CD4-positive, alpha-beta memory T cell (primary cell): ENCODE data around the gene PSMD2. TPM values are rescaled to one million over a fixed set of nuclear protein-coding genes. Genes with fewer than 3 reads are reported as not detected.

Experiments used
- CTCF ChIA-PET: fragments of 350-600 bp; sonication (Branson Sonifier 250); formaldehyde crosslinking; loops from one replicate; lab custom pipeline; 2021; ENCODE audit warnings: inconsistent platforms; ENCODE audit not compliant: partially characterized antibody; lab: Charles Lee
- POLR2A ChIA-PET: fragments of 350-600 bp; sonication (Branson Sonifier 250); formaldehyde crosslinking; loops from one replicate; lab custom pipeline; 2021; ENCODE audit not compliant: partially characterized antibody; lab: Charles Lee
- DNase-seq, 5 donors: peaks; one replicate each; pipeline versions ENCODE4 v3.0.0 to v3.0.0-alpha.2; 2020 to 2022; ENCODE audit warnings: mixed read lengths in 1 of 5
- H3K27ac ChIP-seq: one replicate; pipeline ENCODE4 v1.7.0; 2013; ENCODE audit warnings: low read depth, low read length
- H3K27me3 ChIP-seq: 2 replicates; pipeline ENCODE4 v1.7.0; 2013; ENCODE audit warnings: mild to moderate bottlenecking, low read length, moderate library complexity; ENCODE audit not compliant: insufficient read depth
- H3K36me3 ChIP-seq: 2 replicates; pipeline ENCODE4 v1.7.0; 2013; ENCODE audit warnings: mild to moderate bottlenecking, low read length, moderate library complexity; ENCODE audit not compliant: insufficient read depth
- H3K4me1 ChIP-seq: 2 replicates; pipeline ENCODE4 v1.7.0; 2013; ENCODE audit warnings: mild to moderate bottlenecking, low read length, moderate library complexity; ENCODE audit not compliant: insufficient read depth
- H3K4me3 ChIP-seq, 2 donors: one replicate each; pipeline ENCODE4 v1.7.0; 2013; ENCODE audit warnings: low read length in 2 of 2, mild to moderate bottlenecking in 1 of 2
- H3K9me3 ChIP-seq, 2 donors: one replicate each; pipeline ENCODE4 v1.7.0; 2013; ENCODE audit warnings: low read length in 2 of 2, control low read depth in 1 of 2; ENCODE audit not compliant: control insufficient read depth in 1 of 2
- H3K27ac Mint-ChIP-seq, 7 donors: one replicate each; pipeline ENCODE4 v1.8.0; 2020 to 2021; ENCODE audit warnings: mixed read lengths in 7 of 7, mild to moderate bottlenecking in 6 of 7, inconsistent platforms in 3 of 7, moderate library complexity in 3 of 7
- H3K27me3 Mint-ChIP-seq, 2 donors: one replicate each; pipeline ENCODE4 v1.8.0; 2020 to 2021; ENCODE audit warnings: mixed read lengths in 2 of 2
- H3K36me3 Mint-ChIP-seq, 2 donors: one replicate each; pipeline ENCODE4 v1.8.0; 2020 to 2021; ENCODE audit warnings: mixed read lengths in 2 of 2, inconsistent platforms in 1 of 2, mild to moderate bottlenecking in 1 of 2
- H3K4me1 Mint-ChIP-seq, 4 donors: one replicate each; pipeline ENCODE4 v1.8.0; 2020 to 2021; ENCODE audit warnings: mixed read lengths in 4 of 4, mild to moderate bottlenecking in 1 of 4
- H3K4me3 Mint-ChIP-seq, 8 donors: one replicate each; pipeline ENCODE4 v1.8.0; 2020 to 2021; ENCODE audit warnings: mixed read lengths in 8 of 8, mild to moderate bottlenecking in 7 of 8, moderate library complexity in 6 of 8, inconsistent platforms in 3 of 8
- H3K9me3 Mint-ChIP-seq, 8 donors: one replicate each; pipeline ENCODE4 v1.8.0; 2020 to 2021; ENCODE audit warnings: mixed read lengths in 8 of 8, mild to moderate bottlenecking in 5 of 8, inconsistent platforms in 3 of 8, moderate library complexity in 1 of 8
- intact Hi-C: fragments of 100-400 bp; cut with micrococcal nuclease; formaldehyde crosslinking; loops from one replicate; pipeline ENCODE4 v1.15.1; 2023
- polyA plus RNA-seq, 2 donors: library from polyadenylated mRNA; unstranded; fragments of 300-500 nt; fragmentation: Illumina TruSeq; gene quantifications; one replicate each; pipeline ENCODE4 v1.2.3, GENCODE V29; 2021
- total RNA-seq, 2 experiments: library from RNA; stranded (reverse); gene quantifications; one replicate each; pipeline ENCODE4 v1.2.3, GENCODE V29; 2021

PSMD2 gene
- total and polyA plus RNA-seq, 4 experiments from 2014 or later, result 148 to 298 (median 175) TPM

- Histone ChIP-seq H3K9me3 (no peaks in the 10 kb centered on the region), H3K4me3 (no peak overlapping the region), H3K36me3 (no peaks in the 10 kb centered on the region), H3K27ac (no peak overlapping the region), H3K4me1 (no peaks in the 10 kb centered on the region), H3K27me3 (no peaks in the 10 kb centered on the region)
- intact Hi-C loops, result no loop called here
- H3K36me3 Mint-ChIP-seq, result no peaks in the 10 kb centered on the region
- H3K27me3 Mint-ChIP-seq, result peaks cover 0 to 3% of the 10 kb centered on the region in 2 donors
- ChIA-PET POLR2A (no interaction called here), CTCF (interaction anchor here (1.4 to 1.5 kb wide), 2 partner anchors 9 to 42 kb away, joined by 3 to 4 read pairs; partner anchors contain the start of gene EEF1AKMT4)
- H3K4me3 Mint-ChIP-seq, result no peak overlapping the region
- peaks cover 0 to 2% (median 0%) of the 10 kb centered on the region in 4 donors for H3K4me1 Mint-ChIP-seq
- DNase-seq, result no peak
- no peak overlapping the region for H3K27ac Mint-ChIP-seq
- H3K9me3 Mint-ChIP-seq, result no peaks in the 10 kb centered on the region
Measured at GRCh38 chr3:184291738-184292445, 7.1 kb upstream of the PSMD2 start.

DNA sequence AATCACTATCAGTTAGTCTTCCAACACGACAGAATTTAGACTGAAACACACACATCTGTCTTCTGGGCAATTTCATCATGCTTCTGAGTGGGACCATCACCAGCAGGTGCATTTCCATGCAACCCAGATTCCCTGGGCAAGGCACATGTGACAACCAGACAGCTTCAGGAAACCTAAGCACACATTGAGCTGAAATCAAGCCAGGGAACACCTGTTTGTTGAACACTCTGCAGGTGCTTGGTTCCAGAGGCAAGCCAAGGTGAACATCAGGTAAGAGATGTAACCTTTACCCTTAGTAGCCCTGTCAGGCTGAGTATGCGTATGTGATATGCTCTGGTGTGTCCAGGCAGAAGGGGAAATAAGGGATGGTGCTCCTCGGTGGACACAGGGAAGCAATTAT is 3.3 kb upstream of the PSMD2 start:
- Histone ChIP-seq H3K27ac (no peak overlapping the region), H3K36me3 (peaks cover 7% of the 10 kb centered on the region), H3K9me3 (no peaks in the 10 kb centered on the region), H3K27me3 (no peaks in the 10 kb centered on the region), H3K4me3 (no peak overlapping the region), H3K4me1 (peaks cover 13% of the 10 kb centered on the region)
- intact Hi-C loops, result loop anchor here (5.0 kb wide), 1 partner anchor 413 kb away; the partner anchor contains the start of gene PARL
- Mint-ChIP-seq H3K27ac (no peak overlapping the region), H3K36me3 (peaks cover 6 to 11% of the 10 kb centered on the region in 2 donors), H3K4me3 (peak overlapping the region in 1 of 8 donors; percentile 9), H3K9me3 (peaks cover 0 to 1% (median 0%) of the 10 kb centered on the region in 8 donors), H3K27me3 (no peaks in the 10 kb centered on the region), H3K4me1 (peaks cover 11 to 29% (median 19%) of the 10 kb centered on the region in 4 donors)
- CTCF ChIA-PET, result interaction anchor here (0.8 to 1.3 kb wide), 2 partner anchors 46 to 76 kb away, joined by 3 read pairs; partner anchors contain the start of gene EEF1AKMT4
- POLR2A ChIA-PET, result no interaction called here
- DNase-seq, result no peak

- Histone ChIP-seq H3K4me3 (no peak overlapping the region), H3K36me3 (peaks cover 12% of the 10 kb centered on the region), H3K9me3 (no peaks in the 10 kb centered on the region), H3K27me3 (no peaks in the 10 kb centered on the region), H3K4me1 (peaks cover 14% of the 10 kb centered on the region), H3K27ac (no peak overlapping the region)
- Mint-ChIP-seq H3K4me3 (peak overlapping the region in 4 of 8 donors; percentile 17 to 57 (median 50)), H3K36me3 (peaks cover 9 to 14% of the 10 kb centered on the region in 2 donors), H3K27ac (peak overlapping the region in 1 of 7 donors; percentile 27), H3K9me3 (peaks cover 0 to 1% (median 0%) of the 10 kb centered on the region in 8 donors), H3K4me1 (peaks cover 12 to 32% (median 20%) of the 10 kb centered on the region in 4 donors), H3K27me3 (no peaks in the 10 kb centered on the region)
- intact Hi-C loops, result loop anchor here (5.0 kb wide), 1 partner anchor 414 kb away; the partner anchor contains the start of gene PARL
- DNase-seq, result no peak
- POLR2A ChIA-PET, result interaction anchor here (0.9 kb wide), 1 partner anchor 19 kb away, joined by 4 read pairs; no protein-coding TSS in a partner anchor
- CTCF ChIA-PET, result interaction anchor here (0.6 to 1.3 kb wide), 2 partner anchors 10 to 47 kb away, joined by 3 to 4 read pairs; partner anchors contain the start of gene EEF1AKMT4
Measured at GRCh38 chr3:184296616-184297015, 2.4 kb upstream of the PSMD2 start.

DNA sequence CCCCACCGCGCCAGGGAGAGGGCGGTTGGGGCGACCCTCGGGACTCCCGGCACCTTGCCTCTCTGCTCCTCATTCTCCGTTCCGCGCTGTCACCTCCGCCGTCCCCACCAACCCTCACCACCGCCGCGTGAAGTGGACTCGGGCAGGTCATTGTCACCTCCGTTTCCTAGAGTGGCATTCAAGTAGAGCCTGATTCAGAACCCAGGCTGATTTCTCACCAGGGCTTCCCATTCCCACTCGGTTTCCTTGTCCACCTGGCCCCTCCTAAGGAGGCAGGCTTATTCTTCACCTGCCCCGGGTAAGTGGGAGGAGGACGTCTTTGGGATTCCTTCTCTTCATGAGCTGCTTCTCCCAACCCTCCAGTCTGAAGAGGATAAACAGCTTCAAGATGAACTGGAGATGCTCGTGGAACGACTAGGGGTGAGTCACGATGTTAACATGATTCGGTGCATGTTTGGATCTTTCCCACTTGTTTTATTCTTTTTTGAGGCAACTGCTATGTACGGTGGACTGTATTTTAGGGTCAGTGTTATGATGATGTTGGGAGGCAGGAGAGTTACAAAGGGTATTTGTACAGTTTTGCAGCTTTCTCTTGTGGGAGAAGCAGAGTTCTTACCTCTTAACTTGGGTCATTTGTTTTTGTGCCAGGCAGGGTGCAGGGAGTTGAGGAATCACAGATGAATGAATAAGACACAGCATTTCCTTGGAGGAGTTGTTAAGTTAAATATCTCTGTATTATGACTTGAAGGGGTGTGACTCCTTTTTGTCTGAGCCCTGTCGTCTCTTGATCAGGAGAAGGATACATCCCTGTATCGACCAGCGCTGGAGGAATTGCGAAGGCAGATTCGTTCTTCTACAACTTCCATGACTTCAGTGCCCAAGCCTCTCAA is 692 bp downstream of the PSMD2 start:
- peak overlapping the region; percentile 88 to 96 (median 94) for H3K4me3 Mint-ChIP-seq
- H3K4me1 Mint-ChIP-seq, result peaks cover 14 to 35% (median 22%) of the 10 kb centered on the region in 4 donors
- peak overlapping the region; percentile 68 to 85 for H3K4me3 ChIP-seq
- intact Hi-C loops, result loop anchor here (1.0 to 5.0 kb wide), 10 partner anchors 15 to 417 kb away; partner anchors contain the start of genes ABCC5, ABCF3, AP2M1 and CAMK2N2
- H3K9me3 Mint-ChIP-seq, result peaks cover 0 to 1% (median 0%) of the 10 kb centered on the region in 8 donors
- peaks cover 14% of the 10 kb centered on the region for H3K4me1 ChIP-seq
- DNase-seq, result no peak
- ChIA-PET POLR2A (interaction anchor here (1.1 to 2.0 kb wide), 4 partner anchors 16 to 144 kb away, joined by 3 to 13 read pairs (median 6); partner anchors contain the start of genes AP2M1 and DVL3), CTCF (no interaction called here)
- H3K27me3 ChIP-seq, result no peaks in the 10 kb centered on the region
- H3K36me3 Mint-ChIP-seq, result peaks cover 34 to 45% of the 10 kb centered on the region in 2 donors
- peak overlapping the region; percentile 73 for H3K27ac ChIP-seq
- H3K36me3 ChIP-seq, result peaks cover 44% of the 10 kb centered on the region
- H3K27me3 Mint-ChIP-seq, result no peaks in the 10 kb centered on the region
- H3K9me3 ChIP-seq, result no peaks in the 10 kb centered on the region
- peak overlapping the region; percentile 89 to 95 (median 93) for H3K27ac Mint-ChIP-seq

- intact Hi-C loops, result no loop called here
- POLR2A ChIA-PET, result interaction anchor here (1.8 to 2.0 kb wide), 2 partner anchors 15 to 126 kb away, joined by 8 to 13 read pairs; partner anchors contain the start of gene AP2M1
Measured at GRCh38 chr3:184300378-184300720, 1.3 kb downstream of the PSMD2 start.

DNA sequence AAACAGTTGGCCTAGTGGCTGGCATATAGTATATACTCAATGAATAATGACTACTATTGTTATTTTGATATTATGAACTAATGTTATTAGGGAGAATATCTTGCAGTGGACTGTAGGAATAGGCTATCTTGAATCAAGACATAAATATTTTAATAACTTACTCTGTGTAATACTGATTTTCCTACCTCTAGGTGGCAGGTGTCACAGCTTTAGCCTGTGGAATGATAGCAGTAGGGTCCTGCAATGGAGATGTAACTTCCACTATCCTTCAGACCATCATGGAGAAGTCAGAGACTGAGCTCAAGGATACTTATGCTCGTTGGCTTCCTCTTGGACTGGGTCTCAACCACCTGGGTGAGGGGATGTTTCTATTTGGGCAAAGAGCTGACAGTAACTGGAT is 6.5 kb downstream of the PSMD2 start:
- Histone ChIP-seq H3K9me3 (no peaks in the 10 kb centered on the region), H3K36me3 (peaks cover 73% of the 10 kb centered on the region), H3K27me3 (no peaks in the 10 kb centered on the region), H3K27ac (no peak overlapping the region), H3K4me3 (no peak overlapping the region), H3K4me1 (peaks cover 3% of the 10 kb centered on the region)
- no peak for DNase-seq
- Mint-ChIP-seq H3K36me3 (peaks cover 68 to 78% of the 10 kb centered on the region in 2 donors), H3K9me3 (no peaks in the 10 kb centered on the region), H3K27ac (peak overlapping the region in 3 of 7 donors; percentile 14 to 57 (median 29)), H3K27me3 (no peaks in the 10 kb centered on the region), H3K4me1 (peaks cover 4 to 15% (median 6%) of the 10 kb centered on the region in 4 donors), H3K4me3 (no peak overlapping the region)
- intact Hi-C loops, result no loop called here
- CTCF ChIA-PET, result interaction anchor here (0.7 to 1.1 kb wide), 2 partner anchors 208 to 1638 kb away, joined by 3 to 4 read pairs; no protein-coding TSS in a partner anchor
- POLR2A ChIA-PET, result no interaction called here

More at GRCh38 chr3:184300378-184300720, 1.3 kb downstream of the PSMD2 start:
- peak overlapping the region; percentile 88 to 96 (median 94) for H3K4me3 Mint-ChIP-seq
- Histone ChIP-seq H3K36me3 (peaks cover 48% of the 10 kb centered on the region), H3K9me3 (no peaks in the 10 kb centered on the region), H3K27ac (no peak overlapping the region), H3K4me3 (peak overlapping the region in 1 of 2 donors; percentile 85), H3K27me3 (no peaks in the 10 kb centered on the region), H3K4me1 (peaks cover 14% of the 10 kb centered on the region)
- no peaks in the 10 kb centered on the region for H3K27me3 Mint-ChIP-seq
- peaks cover 14 to 35% (median 22%) of the 10 kb centered on the region in 4 donors for H3K4me1 Mint-ChIP-seq
- CTCF ChIA-PET, result interaction anchor here (1.4 kb wide), 1 partner anchor 50 kb away, joined by 3 read pairs; no protein-coding TSS in a partner anchor
- no peak for DNase-seq
- H3K27ac Mint-ChIP-seq, result peak overlapping the region in 5 of 7 donors; percentile 36 to 90 (median 47)
- peaks cover 36 to 49% of the 10 kb centered on the region in 2 donors for H3K36me3 Mint-ChIP-seq
- peaks cover 0 to 1% (median 0%) of the 10 kb centered on the region in 8 donors for H3K9me3 Mint-ChIP-seq
